ENCODE measurements around the gene ABCA7.
A peak's percentile ranks its signal among the peaks of the same experiment; 100 is the strongest.

DNA sequence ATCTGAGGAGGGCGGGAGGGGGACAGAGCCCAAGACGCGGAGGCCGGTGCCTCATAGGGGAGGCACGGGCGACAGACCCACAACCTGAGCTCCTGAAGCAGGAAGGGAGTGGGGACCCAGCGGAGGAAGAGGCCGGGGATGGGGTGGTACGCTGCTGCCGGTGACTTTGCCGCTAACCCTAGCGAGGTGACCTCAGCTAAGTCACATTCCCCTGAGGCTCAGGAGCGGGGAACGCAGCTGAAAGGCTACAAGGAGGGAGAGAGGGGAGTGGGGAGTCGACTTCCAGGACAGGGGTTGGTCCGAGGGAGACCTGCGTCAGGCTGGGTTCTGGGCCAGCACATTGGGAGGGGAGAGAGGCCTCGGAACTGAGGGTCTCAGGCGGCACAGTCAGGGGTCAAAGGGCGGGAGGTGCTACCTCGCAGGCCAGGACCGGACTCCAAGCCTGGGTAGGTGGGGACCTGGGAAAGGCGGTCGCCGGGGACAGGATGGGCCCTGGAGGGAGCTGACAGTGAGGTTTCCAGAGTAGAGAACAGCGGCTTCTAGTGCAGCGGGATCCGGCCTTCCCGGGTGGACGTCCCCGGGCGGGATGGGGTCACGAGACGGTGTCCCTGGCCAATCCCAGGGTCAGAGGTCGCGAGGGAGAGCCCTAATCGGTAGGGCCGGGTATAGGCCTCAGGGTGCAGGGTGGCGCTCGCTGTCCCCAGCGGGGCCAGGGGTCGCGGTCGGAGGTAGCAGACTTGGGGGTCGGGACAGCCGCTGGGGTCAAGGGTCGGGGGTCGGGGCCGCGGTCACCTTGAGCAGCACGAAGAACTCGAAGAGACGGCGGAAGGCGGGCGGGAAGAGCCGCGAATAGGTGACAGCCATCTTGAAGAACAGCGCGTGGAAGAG, 19.7 kb upstream of the ABCA7 start:
- TF ChIP-seq ZFP36L1 (CRISPR knock-in tag; IDR thresholded peaks at IDR 0.05), result no peak
- TF ChIP-seq, protein P1, sequence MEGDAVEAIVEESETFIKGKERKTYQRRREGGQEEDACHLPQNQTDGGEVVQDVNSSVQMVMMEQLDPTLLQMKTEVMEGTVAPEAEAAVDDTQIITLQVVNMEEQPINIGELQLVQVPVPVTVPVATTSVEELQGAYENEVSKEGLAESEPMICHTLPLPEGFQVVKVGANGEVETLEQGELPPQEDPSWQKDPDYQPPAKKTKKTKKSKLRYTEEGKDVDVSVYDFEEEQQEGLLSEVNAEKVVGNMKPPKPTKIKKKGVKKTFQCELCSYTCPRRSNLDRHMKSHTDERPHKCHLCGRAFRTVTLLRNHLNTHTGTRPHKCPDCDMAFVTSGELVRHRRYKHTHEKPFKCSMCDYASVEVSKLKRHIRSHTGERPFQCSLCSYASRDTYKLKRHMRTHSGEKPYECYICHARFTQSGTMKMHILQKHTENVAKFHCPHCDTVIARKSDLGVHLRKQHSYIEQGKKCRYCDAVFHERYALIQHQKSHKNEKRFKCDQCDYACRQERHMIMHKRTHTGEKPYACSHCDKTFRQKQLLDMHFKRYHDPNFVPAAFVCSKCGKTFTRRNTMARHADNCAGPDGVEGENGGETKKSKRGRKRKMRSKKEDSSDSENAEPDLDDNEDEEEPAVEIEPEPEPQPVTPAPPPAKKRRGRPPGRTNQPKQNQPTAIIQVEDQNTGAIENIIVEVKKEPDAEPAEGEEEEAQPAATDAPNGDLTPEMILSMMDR (CRISPR knock-in tag; IDR thresholded peaks at IDR 0.05), result no peak
- TF ChIP-seq RNF2 (conservative IDR thresholded peaks at IDR 0.05; ENCODE audit: low read depth), result no peak
- no peak for TF ChIP-seq ZBTB7A (CRISPR knock-in tag; IDR thresholded peaks at IDR 0.05)
- TF ChIP-seq, protein P2, sequence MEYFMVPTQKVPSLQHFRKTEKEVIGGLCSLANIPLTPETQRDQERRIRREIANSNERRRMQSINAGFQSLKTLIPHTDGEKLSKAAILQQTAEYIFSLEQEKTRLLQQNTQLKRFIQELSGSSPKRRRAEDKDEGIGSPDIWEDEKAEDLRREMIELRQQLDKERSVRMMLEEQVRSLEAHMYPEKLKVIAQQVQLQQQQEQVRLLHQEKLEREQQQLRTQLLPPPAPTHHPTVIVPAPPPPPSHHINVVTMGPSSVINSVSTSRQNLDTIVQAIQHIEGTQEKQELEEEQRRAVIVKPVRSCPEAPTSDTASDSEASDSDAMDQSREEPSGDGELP (IDR thresholded peaks at IDR 0.05; ENCODE audit: borderline replicate concordance, low read depth), result no peak
- no peak for TF ChIP-seq NFIC (IDR thresholded peaks at IDR 0.05; ENCODE audit: low read length)
- no peak for TF ChIP-seq MEF2D (CRISPR knock-in tag; IDR thresholded peaks at IDR 0.05)
- no peak for TF ChIP-seq ZSCAN30 (CRISPR knock-in tag; IDR thresholded peaks at IDR 0.05)
- TF ChIP-seq EZH2 (conservative IDR thresholded peaks at IDR 0.05; ENCODE audit: low read depth, low read length), result no peak
- TF ChIP-seq GLI4 (CRISPR knock-in tag; IDR thresholded peaks at IDR 0.05; ENCODE audit: borderline replicate concordance), result 0 out of 2 replicates have a peak, but pooled peaks have one; percentile 27
- TF ChIP-seq, protein P3, sequence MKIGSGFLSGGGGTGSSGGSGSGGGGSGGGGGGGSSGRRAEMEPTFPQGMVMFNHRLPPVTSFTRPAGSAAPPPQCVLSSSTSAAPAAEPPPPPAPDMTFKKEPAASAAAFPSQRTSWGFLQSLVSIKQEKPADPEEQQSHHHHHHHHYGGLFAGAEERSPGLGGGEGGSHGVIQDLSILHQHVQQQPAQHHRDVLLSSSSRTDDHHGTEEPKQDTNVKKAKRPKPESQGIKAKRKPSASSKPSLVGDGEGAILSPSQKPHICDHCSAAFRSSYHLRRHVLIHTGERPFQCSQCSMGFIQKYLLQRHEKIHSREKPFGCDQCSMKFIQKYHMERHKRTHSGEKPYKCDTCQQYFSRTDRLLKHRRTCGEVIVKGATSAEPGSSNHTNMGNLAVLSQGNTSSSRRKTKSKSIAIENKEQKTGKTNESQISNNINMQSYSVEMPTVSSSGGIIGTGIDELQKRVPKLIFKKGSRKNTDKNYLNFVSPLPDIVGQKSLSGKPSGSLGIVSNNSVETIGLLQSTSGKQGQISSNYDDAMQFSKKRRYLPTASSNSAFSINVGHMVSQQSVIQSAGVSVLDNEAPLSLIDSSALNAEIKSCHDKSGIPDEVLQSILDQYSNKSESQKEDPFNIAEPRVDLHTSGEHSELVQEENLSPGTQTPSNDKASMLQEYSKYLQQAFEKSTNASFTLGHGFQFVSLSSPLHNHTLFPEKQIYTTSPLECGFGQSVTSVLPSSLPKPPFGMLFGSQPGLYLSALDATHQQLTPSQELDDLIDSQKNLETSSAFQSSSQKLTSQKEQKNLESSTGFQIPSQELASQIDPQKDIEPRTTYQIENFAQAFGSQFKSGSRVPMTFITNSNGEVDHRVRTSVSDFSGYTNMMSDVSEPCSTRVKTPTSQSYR (CRISPR knock-in tag; IDR thresholded peaks at IDR 0.05; ENCODE audit: borderline replicate concordance), result no peak
- TF ChIP-seq RARG (CRISPR knock-in tag; IDR thresholded peaks at IDR 0.05; ENCODE audit: low read depth), result no peak

Measured in HepG2 (cell line).